GM18519 (cell line): ENCODE measurements around the gene NAA20.
"Not testable (repeated sequence)": the region's sequence is repeated elsewhere in the genome, so short reads cannot be mapped to it uniquely, and the experiment has no call there.

ENCODE experiments used
- ATAC-seq: cut with Tn5 transposase; IDR thresholded peaks from one replicate; pipeline ENCODE4 v1.9.1; 2021; ENCODE audit warnings: mild to moderate bottlenecking, moderate library complexity; ENCODE audit not compliant: unreplicated experiment, low FRiP score

The NAA20 gene

GRCh38 chr20:19990850-19991249 is 26.3 kb upstream of the NAA20 start:
- no peak for ATAC-seq

DNA sequence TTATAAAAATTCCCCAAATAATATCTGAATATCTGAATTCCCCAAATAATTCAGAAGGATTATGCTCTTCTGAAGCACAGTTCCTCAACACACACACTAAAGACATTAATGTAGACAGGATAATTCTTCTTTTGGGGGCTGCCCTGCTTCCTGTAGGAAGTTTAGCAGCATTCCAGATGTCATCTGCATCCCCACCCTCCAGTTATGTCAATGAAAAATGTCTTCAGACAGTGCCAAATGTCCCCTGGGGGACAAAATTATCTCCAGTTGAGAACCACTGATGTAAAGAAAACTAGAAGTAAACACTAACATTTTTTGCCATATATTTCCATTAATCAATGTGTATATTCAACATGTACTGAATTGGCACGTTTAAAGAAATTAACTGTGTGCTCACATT is 25.9 kb upstream of the NAA20 start:
- no peak for ATAC-seq

DNA sequence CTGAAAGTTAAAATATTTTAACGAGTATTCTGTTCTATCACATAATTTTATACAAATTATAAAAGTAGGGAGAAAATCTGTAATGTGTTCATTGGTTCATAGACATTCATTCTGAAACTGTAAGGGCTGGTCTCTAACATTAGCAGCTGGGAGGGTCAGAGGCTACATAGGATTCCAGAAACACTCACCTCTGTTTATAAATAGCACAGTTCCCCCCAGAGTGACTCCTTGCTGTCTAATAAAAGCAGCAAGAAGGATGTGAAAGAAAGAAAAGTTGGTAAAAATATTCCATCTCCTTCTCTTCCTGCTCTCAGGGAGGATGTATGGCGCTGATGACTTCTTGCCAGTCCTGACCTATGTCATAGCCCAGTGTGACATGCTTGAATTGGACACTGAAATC is 25.3 kb upstream of the NAA20 start:
- no peak for ATAC-seq

DNA sequence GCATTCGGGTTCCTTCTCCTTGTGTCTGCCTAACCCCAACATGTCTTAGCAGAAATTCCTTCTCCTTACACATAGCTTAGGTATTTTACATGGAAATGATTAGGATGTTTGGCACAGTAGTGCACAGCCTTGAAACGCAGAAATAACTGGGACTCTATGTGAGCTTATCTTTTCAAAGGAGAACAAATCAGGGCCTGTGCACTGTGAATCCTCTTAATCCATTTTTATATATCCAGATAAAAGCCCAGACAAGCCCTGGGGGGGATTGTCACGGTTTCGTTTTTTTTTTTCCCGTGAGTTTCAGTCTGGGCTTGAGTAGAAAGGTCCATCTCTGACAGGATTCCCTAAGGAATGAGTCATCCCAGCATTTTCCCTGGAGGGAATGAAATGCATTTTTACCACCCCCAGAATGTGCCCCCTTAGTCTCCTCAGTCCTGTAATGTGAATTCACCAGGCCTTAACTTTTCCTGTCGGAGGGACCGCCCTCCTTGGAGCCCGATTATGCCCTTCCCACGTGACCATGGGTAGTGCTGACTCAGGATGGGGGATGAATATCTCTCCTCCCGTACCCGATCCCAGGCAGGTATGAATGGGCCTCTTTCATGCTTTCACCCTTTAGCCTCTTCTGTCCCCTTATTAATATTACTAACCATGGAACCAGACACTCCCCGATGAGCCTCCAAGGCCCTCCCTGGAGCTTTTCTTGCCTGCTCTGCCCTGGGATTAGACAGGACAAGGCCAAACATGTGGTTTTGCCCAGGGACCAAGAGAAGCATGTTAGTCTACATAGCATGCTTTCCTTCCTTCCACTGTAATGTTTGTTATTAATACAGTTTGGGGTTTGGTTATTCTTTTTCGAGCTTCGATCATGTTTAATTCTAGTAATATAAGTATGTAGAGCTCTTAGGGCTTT is 23.9 kb upstream of the NAA20 start:
- ATAC-seq: no peak

DNA sequence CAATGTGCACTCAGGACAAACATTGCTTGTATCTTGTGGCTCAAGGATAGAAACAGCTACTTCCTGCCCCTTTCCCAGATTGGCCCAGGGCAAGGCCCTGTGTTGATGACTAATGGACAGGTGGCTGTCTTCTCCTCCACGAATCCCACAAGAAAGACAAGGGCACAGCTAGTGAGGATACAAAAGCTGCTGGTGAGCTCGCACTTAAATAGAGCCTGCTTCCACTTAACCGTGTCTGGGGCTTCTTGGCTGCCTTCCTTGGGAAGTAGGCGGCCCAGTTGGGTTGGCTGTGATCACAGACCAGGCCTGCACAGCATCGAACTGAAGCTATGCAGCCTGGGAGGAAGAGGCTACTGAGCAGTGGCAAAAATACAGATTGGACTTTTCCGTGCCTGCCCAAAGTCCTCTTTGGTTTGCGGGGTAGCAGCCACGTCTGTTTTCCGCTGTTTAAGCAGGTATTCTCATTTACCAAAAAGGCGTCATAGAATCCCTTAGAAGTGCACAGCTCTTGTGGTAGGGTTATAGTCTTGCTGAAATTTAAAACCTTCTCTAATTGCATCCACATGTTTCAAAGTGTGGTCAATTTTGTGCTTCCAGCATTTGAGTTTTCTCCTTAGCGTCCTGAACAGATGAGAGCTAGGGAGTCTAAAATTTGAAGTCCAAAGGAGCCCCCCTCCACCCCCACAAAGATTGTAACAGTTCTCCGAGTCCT is 23.0 kb upstream of the NAA20 start:
- no peak for ATAC-seq

DNA sequence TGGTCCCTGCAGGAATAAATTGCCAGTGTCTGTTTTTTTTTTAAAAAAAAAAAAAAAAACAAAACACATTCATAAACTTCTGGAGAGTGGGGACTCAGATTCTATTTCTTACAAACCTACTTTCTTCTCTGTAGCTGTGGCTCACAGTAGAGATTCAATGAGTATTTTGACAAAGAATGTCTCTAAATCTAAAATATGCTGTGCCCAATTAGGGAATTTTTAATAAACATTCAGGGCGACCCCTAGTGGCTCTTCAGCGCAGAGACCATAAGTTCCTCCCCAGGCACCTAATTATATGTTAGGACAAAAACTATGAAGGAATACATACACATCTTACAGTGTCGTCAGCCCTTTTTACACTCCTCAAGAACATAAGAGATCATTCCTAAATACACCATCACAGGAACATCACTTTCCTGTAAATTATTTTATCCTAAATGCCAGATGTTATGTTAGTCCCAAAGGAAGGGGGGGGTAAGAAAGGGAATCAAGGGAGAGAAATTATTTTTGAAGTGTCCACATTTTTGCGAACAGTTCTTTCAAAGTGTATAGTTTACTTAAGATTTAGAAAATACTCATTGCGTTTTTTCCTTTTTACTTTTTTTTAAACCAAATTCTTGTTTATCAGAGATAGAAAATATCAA is 21.8 kb upstream of the NAA20 start:
- no peak for ATAC-seq

DNA sequence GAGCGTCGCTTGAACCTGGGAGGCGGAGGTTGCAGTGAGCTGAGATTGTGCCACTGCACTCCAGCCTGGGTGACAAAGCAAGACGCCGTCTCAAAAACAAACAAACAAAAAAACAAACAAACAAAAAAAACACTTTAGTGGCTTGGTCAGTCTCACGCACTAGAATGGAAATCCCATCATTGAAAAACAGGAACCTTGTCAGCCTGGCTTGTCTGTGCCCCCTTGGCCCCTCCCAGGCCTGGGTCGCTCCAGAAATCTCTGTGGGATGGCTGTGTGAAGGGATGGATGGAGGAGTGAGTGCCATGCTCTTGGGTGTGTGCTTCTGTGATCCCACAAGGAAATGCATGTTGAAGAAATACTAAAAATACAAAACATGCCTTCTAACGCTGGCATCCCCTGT is 20.9 kb upstream of the NAA20 start:
- no peak for ATAC-seq

DNA sequence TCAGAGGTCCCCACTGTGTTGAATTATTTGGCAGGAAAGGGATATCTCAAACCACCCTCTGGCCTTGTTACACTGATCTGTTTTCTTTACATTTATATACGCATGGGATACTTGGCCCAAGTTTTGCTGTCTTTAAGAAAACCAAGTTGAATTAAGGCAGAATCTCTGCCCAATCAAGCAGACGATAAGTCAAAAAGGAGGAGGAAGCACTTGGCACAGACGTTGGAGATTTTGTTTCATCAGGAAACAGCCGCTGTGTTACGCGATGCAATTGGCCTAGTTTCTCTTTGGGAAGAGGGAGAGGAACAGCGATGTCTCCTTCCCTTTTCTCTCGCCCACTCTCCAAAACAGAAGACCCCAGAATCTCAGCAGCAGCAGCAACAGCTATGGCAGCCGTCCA is 20.2 kb upstream of the NAA20 start:
- ATAC-seq: no peak

DNA sequence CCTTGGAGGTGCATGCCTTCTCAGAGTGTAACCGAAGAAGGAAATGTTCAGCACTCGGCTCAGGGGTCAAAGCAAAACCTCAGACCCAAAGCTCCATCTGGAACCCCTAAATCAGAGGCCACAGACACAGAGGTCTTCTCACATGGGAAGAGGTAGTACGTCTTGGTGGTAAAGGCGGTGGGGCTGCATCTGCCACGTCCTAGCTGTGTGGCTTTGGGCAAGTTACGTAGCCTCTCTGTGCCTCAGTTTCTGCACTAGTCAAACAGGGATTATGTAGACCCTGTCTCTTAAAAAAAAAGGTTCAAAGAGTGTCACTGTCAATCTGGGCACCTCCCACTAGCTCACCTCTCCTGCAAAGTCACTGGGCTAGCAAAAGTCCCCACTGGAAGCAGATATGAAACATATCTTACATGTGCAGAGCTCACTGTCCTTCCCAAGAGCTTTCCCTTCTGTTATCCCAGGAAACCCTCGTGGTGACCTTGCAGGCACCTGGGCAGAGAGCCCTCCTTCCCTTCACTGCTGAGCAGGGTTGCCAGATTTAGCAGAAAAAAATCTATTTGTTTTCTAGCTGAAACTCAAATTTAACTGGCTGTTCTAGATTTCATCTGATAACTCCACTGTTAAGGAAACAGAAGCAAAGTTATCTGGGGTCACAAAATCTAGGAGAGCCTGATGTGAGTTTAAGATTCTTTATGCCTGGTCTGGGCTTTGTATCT is 18.0 kb upstream of the NAA20 start:
- no peak for ATAC-seq

- no peak for ATAC-seq
These were observed 16.8 kb upstream of the NAA20 start for GRCh38 chr20:20000211-20000968.

DNA sequence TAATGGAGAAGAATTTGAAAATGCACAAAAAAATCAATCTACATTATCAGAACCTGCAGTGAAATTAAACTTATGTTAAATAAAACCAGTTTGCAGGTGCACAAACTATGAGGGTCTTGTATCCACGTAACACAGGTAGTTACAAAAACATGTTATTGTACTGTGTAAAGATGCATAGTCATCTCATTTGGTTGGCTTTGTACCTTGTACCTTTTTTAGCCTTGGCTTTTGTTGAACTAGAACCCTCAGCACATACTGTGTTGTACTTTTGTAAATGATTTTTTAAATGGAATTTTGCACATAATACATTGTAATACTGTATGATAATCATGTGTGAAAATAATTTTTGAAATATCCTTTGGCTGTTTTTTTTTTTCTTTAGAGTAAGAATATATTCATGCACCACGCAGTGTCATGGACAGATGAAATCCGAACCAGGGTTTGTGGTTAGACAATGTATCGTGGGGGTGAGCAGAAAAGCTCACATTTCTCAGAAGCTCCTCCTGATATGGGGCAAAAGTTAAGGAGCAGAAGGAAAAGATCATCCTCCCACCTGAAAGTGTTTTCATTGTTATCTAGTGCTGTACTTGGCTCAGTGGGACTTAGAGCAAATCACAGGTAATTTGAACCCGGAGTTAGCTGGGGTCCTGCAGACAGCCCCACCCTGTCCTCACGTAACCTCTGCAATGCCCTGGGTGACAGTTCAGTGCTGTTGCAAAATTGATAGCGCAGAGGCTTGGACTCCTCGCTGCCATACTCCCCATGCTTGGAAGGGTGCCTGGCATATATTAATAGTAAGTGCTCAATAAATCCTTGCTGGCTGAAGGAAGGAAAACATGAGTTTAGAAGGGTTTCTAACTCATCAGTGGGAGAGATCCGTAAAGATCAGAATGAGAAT is 14.8 kb upstream of the NAA20 start:
- ATAC-seq: no peak

DNA sequence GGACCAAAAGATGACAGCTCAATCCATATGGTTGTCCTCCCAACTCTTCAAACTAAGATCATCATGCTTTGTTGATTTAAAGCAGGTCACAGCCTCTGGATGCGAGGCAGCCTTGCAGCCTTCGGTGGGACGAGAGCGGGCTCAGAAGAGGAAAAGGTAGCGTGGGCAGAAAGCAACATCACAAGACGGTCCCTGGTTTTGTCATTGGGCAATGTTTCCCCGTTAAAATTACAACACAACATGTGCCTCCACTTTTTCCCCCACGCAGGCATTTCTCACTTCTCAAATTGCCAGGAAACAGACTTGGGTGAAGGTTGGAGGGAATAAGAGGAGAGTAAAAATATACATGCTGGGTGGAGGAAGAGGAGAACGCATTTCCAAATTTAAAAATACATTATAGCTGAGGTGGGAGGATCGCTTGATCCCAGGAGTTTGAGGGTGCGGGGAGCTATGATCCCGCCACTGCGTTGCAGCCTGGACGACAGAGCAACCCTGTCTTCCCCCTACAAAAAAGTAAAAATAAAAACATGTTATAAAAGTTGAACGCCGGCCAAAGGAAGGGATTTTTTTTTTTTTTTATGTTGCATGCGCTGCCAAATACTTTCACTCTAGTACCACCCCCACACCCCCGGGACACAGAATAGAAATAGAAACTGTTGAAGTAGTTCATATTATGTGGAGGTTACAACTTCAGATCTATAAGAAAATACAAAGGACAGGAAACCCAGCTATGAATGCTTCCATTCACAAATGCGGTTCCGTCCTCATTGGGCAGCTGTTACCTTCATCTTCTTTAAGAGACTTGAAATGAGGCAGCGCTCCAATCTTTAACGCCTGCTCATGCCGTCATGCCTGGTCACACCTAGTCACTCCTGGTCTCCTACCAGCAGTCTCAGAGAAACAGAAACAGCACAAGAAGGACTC is 13.9 kb upstream of the NAA20 start:
- no peak for ATAC-seq

- ATAC-seq: not testable (repeated sequence)
These were observed 13.2 kb upstream of the NAA20 start for GRCh38 chr20:20003955-20004322.

DNA sequence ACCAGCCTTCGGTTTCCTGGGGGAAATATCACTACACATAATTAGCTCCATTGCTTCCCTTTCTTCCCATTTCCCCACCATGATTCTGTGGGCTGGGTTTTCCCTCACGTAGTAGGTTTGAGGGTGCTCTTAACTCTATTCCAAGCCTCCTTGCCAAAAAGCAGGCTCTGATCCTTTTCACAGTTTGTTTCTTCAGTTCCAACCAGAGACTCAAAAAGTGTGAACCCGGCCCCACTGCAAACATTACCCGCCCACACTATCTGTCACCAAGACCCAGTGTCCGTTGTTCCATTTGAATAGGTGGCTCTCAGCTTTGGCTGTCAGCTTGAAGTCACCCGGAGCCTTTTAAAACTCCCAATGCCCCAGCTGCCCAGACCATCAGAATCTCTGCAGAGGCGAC is 11.8 kb upstream of the NAA20 start:
- no peak for ATAC-seq

DNA sequence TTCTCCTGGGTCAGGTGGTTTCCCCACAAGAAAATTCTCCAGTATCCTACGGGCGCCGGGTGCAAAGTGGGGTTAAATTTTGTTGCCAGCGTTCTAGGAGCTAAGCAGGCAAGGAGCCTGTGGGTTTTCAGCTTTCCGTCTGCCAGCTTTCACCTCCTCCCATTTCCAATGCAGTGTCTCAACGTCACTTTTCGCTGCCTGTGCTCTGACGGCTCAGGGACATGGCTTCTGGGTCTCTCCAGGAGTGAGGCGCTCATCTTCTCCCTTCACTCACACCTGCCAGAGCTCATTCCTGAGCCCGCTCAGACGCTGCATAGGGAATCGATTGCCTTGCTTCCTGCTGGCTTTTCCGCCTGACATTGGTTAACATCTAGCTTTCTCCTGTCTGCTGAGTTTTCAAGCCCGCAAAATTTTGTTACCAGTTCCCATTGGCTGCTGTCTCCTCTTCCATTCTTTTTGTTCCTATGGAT is 7.3 kb upstream of the NAA20 start:
- no peak for ATAC-seq

- no peak for ATAC-seq
These were observed 6.3 kb upstream of the NAA20 start for GRCh38 chr20:20010639-20011500.

DNA sequence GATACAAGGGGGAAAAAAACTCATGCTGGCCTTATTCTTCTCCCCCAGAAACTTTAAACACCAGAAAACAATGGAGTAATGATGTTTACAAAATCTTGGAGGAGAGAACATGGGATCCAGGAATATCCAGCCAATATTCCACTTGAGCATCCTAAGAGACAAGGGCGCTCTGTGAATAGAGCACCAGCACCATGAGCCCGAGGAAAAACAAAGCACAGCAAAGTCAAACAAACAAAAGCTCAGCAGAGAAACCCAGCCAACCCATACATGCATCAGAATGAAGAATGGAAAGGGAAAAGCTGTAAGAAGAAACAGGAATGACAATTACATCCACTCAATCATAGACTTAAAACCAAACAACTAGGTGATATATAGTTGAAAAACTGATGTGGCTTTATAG is 4.6 kb upstream of the NAA20 start:
- ATAC-seq: no peak
